HG03045 (cell line): ENCODE data around the gene SKP2.
"Not testable (repeated sequence)": the region's sequence is repeated elsewhere in the genome, so short reads cannot be mapped to it uniquely, and the experiment has no call there.

Experiments
- ATAC-seq: cut with Tn5 transposase; IDR thresholded peaks from one replicate; pipeline ENCODE4 v1.9.1; 2021; ENCODE audit warnings: mild to moderate bottlenecking, moderate library complexity; ENCODE audit not compliant: unreplicated experiment

The SKP2 gene

DNA sequence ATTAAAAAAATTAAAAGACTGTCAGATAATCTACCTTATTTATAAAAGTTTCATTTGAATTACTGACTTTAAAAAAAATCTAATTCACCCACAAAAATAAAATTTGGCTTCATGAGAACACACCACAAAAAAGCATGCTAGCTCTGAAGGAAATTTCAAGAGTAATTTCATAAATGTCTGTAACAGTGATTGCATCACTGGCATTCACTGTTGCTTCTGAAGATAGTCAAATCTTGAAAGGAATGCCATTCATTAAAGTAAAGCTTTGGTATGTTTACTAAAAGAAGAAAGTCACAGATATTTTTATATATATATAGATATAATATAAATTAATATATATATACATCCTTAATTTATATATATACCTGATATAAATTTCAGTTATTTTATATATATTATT is 46.4 kb downstream of the SKP2 start:
- ATAC-seq, result no peak

- ATAC-seq, result not testable (repeated sequence)
Measured at GRCh38 chr5:36198783-36199182, 46.9 kb downstream of the SKP2 start.

DNA sequence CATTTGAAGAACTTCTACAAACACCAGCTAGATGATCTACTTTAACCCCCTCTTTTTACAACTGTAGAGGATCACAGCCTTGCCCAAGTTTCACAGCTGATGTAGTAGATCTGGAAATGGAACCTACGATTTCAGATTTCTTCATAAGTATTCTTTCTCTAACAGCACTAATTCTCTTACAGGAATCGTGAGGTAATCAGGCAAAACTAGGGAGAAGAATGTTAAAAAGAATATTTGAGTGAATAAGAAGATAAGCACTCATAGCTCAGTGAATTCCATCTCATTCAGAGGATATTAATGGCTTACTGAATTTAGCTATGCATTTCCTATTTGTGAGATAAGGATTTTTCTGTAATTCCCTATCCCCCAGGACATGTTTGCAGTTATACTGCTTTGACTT is 47.7 kb downstream of the SKP2 start:
- no peak for ATAC-seq

DNA sequence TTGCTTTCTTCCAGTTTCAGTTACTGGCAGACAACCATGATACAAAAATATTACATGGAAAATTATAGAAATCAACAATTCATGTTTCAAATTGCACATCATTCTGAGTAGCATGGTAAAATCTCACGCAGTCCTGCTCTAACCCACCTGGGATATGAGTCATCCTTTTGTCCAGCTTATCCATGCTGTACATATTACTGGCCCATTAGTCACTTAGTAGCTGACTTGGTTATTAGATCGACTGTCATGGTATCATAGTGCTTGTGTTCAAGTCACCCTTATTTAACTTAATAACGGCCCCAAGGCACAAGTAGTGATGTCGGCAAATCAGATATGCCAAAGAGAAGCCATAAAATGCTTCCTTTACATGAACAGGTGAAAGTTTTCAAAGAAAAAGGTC is 48.6 kb downstream of the SKP2 start:
- ATAC-seq, result no peak

GRCh38 chr5:36202521-36202961 is 50.6 kb downstream of the SKP2 start:
- no peak for ATAC-seq

DNA sequence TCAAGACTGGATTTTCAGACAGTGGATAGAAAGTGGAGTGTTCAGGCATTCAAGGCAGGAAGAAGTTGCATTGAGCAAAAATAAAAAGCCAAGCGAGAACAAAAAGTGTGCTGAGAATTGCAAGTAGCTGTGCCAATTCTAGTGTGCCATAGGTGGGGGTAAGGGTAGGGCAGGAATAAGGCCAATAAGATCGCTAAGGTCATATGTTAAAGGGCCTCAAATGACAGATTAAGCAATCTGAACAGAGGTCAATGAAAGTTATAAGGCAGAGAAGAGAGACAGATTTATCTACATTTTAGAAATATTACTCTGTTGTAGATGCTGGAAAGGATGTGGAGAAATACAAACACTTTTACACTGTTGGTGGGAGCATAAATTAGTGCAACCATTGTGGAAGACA is 53.4 kb downstream of the SKP2 start:
- ATAC-seq, result no peak

DNA sequence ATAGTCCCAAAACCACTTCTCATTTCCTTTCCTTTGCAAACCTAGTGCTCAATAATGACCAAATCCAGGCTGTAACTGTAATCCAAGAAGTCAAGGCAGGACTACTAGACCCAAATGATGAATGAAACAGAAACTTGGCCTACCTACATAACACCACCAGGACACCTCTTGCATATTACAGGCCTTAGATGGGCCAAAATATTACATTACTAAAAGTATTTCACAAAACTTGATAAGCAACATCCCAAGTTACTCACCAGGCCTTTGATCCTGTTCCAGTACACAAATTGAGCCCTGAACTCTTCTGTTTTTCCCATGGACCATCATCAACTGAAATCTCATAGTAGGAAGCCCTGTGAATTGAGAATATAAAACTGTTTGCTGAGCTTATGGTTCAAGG is 55.0 kb downstream of the SKP2 start:
- no peak for ATAC-seq

- no peak for ATAC-seq
Measured at GRCh38 chr5:36208786-36209185, 56.9 kb downstream of the SKP2 start.

DNA sequence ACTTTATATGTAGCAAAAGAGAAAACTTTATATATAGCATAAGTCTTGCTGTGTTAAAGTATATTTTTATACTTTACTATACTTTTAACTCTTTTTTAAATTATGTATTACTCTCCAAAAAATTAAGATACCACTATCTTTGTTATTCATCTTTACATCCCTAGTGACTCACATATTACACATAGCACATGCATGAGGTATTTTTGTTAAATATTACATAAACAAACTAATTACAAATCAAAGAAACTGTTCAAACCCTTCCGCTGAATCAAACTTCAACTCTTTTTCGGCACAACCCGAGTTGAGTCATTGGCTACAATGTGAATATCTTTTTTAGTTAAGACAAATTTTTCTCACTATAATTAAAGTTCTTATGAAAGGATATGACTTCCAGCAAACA is 57.8 kb downstream of the SKP2 start:
- no peak for ATAC-seq

DNA sequence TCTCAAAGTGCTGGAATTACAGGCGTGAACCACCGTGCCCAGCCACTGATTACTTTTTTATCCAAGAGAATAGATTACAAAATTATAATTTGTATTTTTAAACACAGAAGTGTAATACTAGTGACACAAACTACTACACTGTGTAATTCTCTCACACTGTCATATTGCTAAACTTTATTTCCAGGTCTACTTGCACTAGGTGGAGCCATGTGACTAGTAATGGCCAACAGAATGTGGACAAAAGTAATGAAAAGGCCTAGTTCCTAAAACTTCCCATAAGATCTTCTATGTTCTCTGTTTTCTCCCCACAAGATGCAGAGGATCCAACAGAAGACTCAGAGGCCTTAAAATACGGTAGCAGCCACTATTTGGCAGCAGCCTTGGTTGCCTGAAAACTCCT is 62.5 kb downstream of the SKP2 start:
- no peak for ATAC-seq

DNA sequence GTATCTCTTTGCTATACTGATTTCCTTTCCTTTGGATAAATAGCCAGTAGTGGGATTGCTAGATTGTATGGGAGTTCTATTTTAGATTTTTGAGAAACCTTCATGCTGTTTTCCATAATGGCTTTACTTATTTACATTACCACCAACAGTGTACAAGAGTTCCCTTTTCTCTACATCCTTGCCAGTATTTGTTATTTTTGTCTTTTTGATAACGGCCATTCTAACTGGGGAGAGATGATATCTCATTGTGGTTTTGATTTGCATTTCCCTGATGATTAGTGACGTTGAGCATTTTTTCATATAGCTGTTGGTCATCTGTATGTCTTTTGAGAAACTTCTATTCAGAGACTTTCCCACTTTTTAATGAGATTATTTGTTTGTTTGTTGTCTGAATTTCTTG is 64.0 kb downstream of the SKP2 start:
- ATAC-seq, result no peak

- no peak for ATAC-seq
Measured at GRCh38 chr5:36217567-36217966, 65.7 kb downstream of the SKP2 start.

DNA sequence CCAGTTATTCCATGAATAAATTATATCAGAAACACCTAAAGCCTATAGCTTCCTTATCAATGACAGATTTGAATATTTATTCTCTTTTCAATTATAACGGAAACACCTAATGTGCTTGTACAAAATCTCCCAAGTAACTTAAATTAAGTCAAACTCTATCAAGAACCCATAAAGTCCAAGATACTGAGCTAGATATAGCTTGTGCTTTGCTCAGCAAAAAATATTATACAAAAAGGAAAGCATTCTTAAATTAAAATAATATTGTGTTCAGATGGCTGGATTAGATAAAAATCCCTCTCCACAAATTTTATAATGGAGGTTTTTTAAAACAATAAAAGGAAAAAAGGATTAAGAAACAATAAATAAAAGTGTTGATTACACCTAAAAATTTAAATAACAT is 66.1 kb downstream of the SKP2 start:
- ATAC-seq, result no peak

DNA sequence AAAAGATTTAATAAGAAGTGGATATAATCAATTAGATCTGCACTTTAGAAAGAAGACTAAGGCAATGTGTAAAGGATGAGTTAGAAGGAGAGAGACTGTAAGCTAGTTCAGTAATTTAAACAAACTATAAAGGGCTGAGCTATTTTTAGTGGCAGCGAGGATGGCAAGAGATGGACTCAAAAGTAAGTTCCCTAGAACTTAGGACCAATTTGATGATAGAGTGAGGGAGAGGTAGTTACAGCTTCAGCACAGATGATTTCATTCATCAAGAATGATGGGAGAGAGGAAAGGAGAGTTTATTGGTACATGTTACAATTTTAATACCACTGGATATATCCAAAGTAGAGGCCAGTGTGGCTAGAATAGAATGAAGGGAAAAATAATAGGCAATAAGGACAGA is 70.7 kb downstream of the SKP2 start:
- ATAC-seq, result no peak

DNA sequence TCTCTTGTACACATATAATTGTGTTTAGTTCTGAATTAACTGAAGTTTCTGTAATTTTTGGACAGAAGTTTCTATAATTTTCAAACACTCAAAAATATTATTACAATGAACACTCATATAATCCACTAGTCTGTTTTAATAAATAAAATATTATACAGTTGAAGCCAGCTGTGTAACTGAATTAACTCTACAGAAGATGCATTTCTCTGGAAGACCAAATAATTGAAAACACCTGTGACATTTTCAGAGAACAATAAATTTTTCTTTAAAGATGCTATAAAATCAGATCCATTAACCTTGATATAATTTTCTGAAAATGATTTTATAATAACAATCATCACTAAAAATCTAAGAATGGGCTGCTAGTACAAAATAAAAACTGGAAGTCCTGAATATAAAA is 75.1 kb downstream of the SKP2 start:
- ATAC-seq, result no peak

DNA sequence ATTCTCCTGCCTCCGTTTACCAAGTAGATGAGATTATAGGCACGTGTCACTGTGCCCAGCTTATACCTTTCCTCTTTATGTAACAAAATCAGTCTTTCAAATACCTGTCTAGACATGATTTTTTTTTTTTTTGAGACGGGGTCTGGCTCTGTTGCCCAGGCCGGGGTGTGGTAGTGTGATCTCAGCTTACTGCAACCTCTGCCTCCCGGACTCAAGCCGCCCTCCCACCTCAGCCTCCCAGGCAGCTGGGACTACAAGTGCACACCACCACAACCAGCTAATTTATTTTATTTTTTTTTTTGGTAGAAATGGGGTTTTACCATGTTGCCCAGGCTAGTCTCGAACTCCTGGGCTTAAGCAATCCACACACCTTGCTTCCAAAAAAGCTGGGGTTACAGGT is 76.6 kb downstream of the SKP2 start:
- no peak for ATAC-seq

GRCh38 chr5:36230151-36230790 is 78.4 kb downstream of the SKP2 start:
- ATAC-seq, result no peak

- no peak for ATAC-seq
Measured at GRCh38 chr5:36232533-36232932, 80.6 kb downstream of the SKP2 start.
